Endodermal cell (in vitro differentiated cells): ENCODE data around the gene ZCCHC13. TPM values are rescaled to one million over a fixed set of nuclear protein-coding genes. Genes with fewer than 3 reads are reported as not detected.
A peak's percentile ranks its signal among the peaks of the same experiment; 100 is the strongest.

Source experiments
- DNase-seq: peaks from one replicate; pipeline ENCODE4 v3.0.0-alpha.2; 2017
- H3K27ac ChIP-seq: 2 replicates; pipeline ENCODE4 v1.5.1; 2013; ENCODE audit warnings: mild to moderate bottlenecking, low read depth, low read length, moderate library complexity
- H3K27me3 ChIP-seq: 2 replicates; pipeline ENCODE4 v1.6.1; 2013; ENCODE audit warnings: mild to moderate bottlenecking, low read length, moderate library complexity; ENCODE audit not compliant: insufficient read depth, control insufficient read depth, poor library complexity, severe bottlenecking
- H3K36me3 ChIP-seq: 2 replicates; pipeline ENCODE4 v1.7.0; 2013; ENCODE audit warnings: mild to moderate bottlenecking, low read length, moderate library complexity; ENCODE audit not compliant: control insufficient read depth, insufficient read depth
- H3K4me1 ChIP-seq: one replicate; pipeline ENCODE4 v1.7.0; 2013; ENCODE audit warnings: low read length; ENCODE audit not compliant: control insufficient read depth, insufficient read depth
- H3K4me3 ChIP-seq: 2 replicates; pipeline ENCODE4 v1.5.1; 2013; ENCODE audit warnings: mild to moderate bottlenecking, low read length, moderate library complexity
- H3K9ac ChIP-seq: 2 replicates; pipeline ENCODE4 v1.6.1; 2013; ENCODE audit warnings: mild to moderate bottlenecking, low read length, moderate library complexity; ENCODE audit not compliant: poor library complexity, severe bottlenecking; ENCODE audit errors: extremely low read depth
- H3K9me3 ChIP-seq: 2 replicates; pipeline ENCODE4 v1.6.1; 2013; ENCODE audit warnings: mild to moderate bottlenecking, low read length, moderate library complexity; ENCODE audit not compliant: control insufficient read depth
- H3K27ac Mint-ChIP-seq: 2 replicates; pipeline ENCODE4 v1.8.0; 2020; ENCODE audit warnings: mixed read lengths
- H3K27me3 Mint-ChIP-seq: 2 replicates; pipeline ENCODE4 v1.8.0; 2021; ENCODE audit warnings: mild to moderate bottlenecking, mixed read lengths; ENCODE audit not compliant: insufficient read depth
- H3K36me3 Mint-ChIP-seq: 2 replicates; pipeline ENCODE4 v1.8.0; 2020; ENCODE audit warnings: low read depth, mixed read lengths
- H3K4me1 Mint-ChIP-seq: 2 replicates; pipeline ENCODE4 v1.8.0; 2020; ENCODE audit warnings: mixed read lengths
- H3K4me3 Mint-ChIP-seq: 2 replicates; pipeline ENCODE4 v1.8.0; 2020; ENCODE audit warnings: mild to moderate bottlenecking, moderate library complexity, mixed read lengths
- H3K9me3 Mint-ChIP-seq: 2 replicates; pipeline ENCODE4 v1.8.0; 2020; ENCODE audit warnings: mild to moderate bottlenecking, mixed read lengths
- WGBS, 2 experiments: methylation state at CpG; one replicate each; pipeline versions ENCODE4 v1.1.5 to v1.1.7; 2013; ENCODE audit warnings: missing lambda C conversion rate in 2 of 2, mixed read lengths in 1 of 2; ENCODE audit not compliant: insufficient coverage in 1 of 2, insufficient read length in 1 of 2; 5-methylcytosine and 5-hydroxymethylcytosine counted together
- total RNA-seq, 2 donors: library from RNA; stranded (reverse); fragmentation: NEBNext Ultra II Directional in 1 of 2; extraction: Animal tissue kit (Norgen Biotek cat#: 25700) in 1 of 2; gene quantifications; 2 replicates in 1 of 2; 3 replicates in 1 of 2; pipeline ENCODE4 v1.2.1, GENCODE V29; 2021
- TF ChIP-seq, protein P1 (sequence below): fragments of 200-600 bp; sonication (generic); conservative IDR thresholded peaks from 2 replicates; pipeline ENCODE4 v1.5.0; 2021; ENCODE audit warnings: antibody characterized with exemption, mild to moderate bottlenecking

ZCCHC13 gene
- total RNA-seq, 2 donors from 2014 or later = not detected

GRCh38 chrX:74291577-74291963 lies 12.4 kb upstream of the ZCCHC13 start:
- DNase-seq = no peak

GRCh38 chrX:74291964-74292807 lies 11.8 kb upstream of the ZCCHC13 start:
- TF ChIP-seq, protein P1, sequence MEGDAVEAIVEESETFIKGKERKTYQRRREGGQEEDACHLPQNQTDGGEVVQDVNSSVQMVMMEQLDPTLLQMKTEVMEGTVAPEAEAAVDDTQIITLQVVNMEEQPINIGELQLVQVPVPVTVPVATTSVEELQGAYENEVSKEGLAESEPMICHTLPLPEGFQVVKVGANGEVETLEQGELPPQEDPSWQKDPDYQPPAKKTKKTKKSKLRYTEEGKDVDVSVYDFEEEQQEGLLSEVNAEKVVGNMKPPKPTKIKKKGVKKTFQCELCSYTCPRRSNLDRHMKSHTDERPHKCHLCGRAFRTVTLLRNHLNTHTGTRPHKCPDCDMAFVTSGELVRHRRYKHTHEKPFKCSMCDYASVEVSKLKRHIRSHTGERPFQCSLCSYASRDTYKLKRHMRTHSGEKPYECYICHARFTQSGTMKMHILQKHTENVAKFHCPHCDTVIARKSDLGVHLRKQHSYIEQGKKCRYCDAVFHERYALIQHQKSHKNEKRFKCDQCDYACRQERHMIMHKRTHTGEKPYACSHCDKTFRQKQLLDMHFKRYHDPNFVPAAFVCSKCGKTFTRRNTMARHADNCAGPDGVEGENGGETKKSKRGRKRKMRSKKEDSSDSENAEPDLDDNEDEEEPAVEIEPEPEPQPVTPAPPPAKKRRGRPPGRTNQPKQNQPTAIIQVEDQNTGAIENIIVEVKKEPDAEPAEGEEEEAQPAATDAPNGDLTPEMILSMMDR = peak; percentile 36
- H3K27me3 ChIP-seq = no peaks in the 10 kb centered on the region
- Mint-ChIP-seq H3K4me3 (peak overlapping the region; percentile 91), H3K36me3 (peaks cover 40% of the 10 kb centered on the region), H3K4me1 (peaks cover 18% of the 10 kb centered on the region), H3K9me3 (no peaks in the 10 kb centered on the region), H3K27me3 (no peaks in the 10 kb centered on the region), H3K27ac (peak overlapping the region; percentile 97)
- DNase-seq = peak; percentile 94
- peak overlapping the region; percentile 93 for H3K27ac ChIP-seq
- no peaks in the 10 kb centered on the region for H3K9me3 ChIP-seq
- WGBS, 2 experiments = 0% methylated on average over 41 of the region's 42 CpGs; no CpG with 5 or more reads in 1 of the 2 experiments
- H3K36me3 ChIP-seq = peaks cover 21% of the 10 kb centered on the region
- peak overlapping the region; percentile 98 for H3K9ac ChIP-seq
- H3K4me3 ChIP-seq = peak overlapping the region; percentile 99
- H3K4me1 ChIP-seq = no peaks in the 10 kb centered on the region

More at GRCh38 chrX:74291577-74291963, 12.4 kb upstream of the ZCCHC13 start:
- Histone ChIP-seq H3K27ac (peak overlapping the region; percentile 93), H3K4me3 (peak overlapping the region; percentile 99), H3K9ac (peak overlapping the region; percentile 98), H3K27me3 (no peaks in the 10 kb centered on the region), H3K9me3 (no peaks in the 10 kb centered on the region), H3K4me1 (no peaks in the 10 kb centered on the region), H3K36me3 (peaks cover 27% of the 10 kb centered on the region)
- no peaks in the 10 kb centered on the region for H3K9me3 Mint-ChIP-seq
- TF ChIP-seq, protein P1 = no peak
- H3K36me3 Mint-ChIP-seq = peaks cover 46% of the 10 kb centered on the region
- peak overlapping the region; percentile 91 for H3K4me3 Mint-ChIP-seq
- 0% methylated on average over 1 to 6 of the region's 6 CpGs for WGBS, 2 experiments
- H3K27me3 Mint-ChIP-seq = no peaks in the 10 kb centered on the region
- H3K27ac Mint-ChIP-seq = peak overlapping the region; percentile 97
- H3K4me1 Mint-ChIP-seq = peaks cover 20% of the 10 kb centered on the region

DNA sequence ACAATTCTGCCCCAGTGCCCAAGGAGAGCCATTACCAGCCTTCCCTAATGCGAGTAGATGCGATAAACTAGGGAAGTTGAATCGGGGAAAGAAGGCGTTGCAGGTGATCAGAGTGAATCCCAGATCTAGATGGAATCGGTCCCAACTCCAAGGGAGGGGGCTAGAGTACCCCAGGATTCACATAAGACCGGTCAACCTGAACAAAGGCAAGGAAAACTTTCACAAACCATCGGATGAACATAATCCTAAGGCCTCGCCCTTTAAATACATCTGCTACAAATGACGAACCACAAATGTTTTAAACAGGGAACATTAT lies 11.2 kb upstream of the ZCCHC13 start:
- Mint-ChIP-seq H3K4me3 (peak overlapping the region; percentile 91), H3K27me3 (no peaks in the 10 kb centered on the region), H3K27ac (peak overlapping the region; percentile 97), H3K9me3 (peaks cover 1% of the 10 kb centered on the region), H3K4me1 (peaks cover 14% of the 10 kb centered on the region), H3K36me3 (peaks cover 36% of the 10 kb centered on the region)
- Histone ChIP-seq H3K27me3 (no peaks in the 10 kb centered on the region), H3K9ac (peak overlapping the region; percentile 98), H3K4me1 (no peaks in the 10 kb centered on the region), H3K4me3 (peak overlapping the region; percentile 99), H3K27ac (peak overlapping the region; percentile 67), H3K36me3 (peaks cover 16% of the 10 kb centered on the region), H3K9me3 (no peaks in the 10 kb centered on the region)
- WGBS, 2 experiments = 0% methylated on average over 4 to 9 of the region's 9 CpGs
- TF ChIP-seq, protein P1 = no peak
- DNase-seq = no peak
